Stimulated activated CD4-positive, alpha-beta T cell treated with anti-CD3 and anti-CD28 coated beads, Interleukin-12 subunit alpha, Interleukin-12 subunit beta, amount 100 ng/mL, for 4 hours (primary cell): ENCODE results near the gene GDF3.
"Not testable (repeated sequence)": the region's sequence is repeated elsewhere in the genome, so short reads cannot be mapped to it uniquely, and the experiment has no call there.

ENCODE experiments used
- DNase-seq: peaks from one replicate; pipeline ENCODE4 v3.0.0-alpha.2; 2020

The GDF3 gene

GRCh38 chr12:7695566-7696197 is at the start of gene GDF3:
TSS of gene GDF3 (minus strand) at chr12:7695775. CDS start at chr12:7695728, 47 bp downstream.
- DNase-seq, result no peak

- DNase-seq, result no peak
These were observed 37.4 kb upstream of the GDF3 start for GRCh38 chr12:7732993-7733392.

- no peak for DNase-seq
These were observed 35.9 kb upstream of the GDF3 start for GRCh38 chr12:7731486-7731885.

GRCh38 chr12:7730984-7731383 is 35.4 kb upstream of the GDF3 start:
- DNase-seq, result not testable (repeated sequence)

GRCh38 chr12:7729746-7730145 is 34.2 kb upstream of the GDF3 start:
- DNase-seq, result no peak

GRCh38 chr12:7723926-7724325 is 28.4 kb upstream of the GDF3 start:
- no peak for DNase-seq

GRCh38 chr12:7719946-7720730 is 24.6 kb upstream of the GDF3 start:
- no peak for DNase-seq

GRCh38 chr12:7716381-7716780 is 20.8 kb upstream of the GDF3 start:
- DNase-seq, result no peak

GRCh38 chr12:7712841-7713442 is 17.4 kb upstream of the GDF3 start:
- DNase-seq, result no peak

GRCh38 chr12:7711133-7711532 is 15.6 kb upstream of the GDF3 start, which contains the start of gene DPPA3:
TSS of gene DPPA3 (plus strand) at chr12:7711433. CDS start at chr12:7711571, 138 bp downstream.
- no peak for DNase-seq

- no peak for DNase-seq
These were observed 14.5 kb upstream of the GDF3 start for GRCh38 chr12:7709969-7710675.

GRCh38 chr12:7705846-7706245 is 10.3 kb upstream of the GDF3 start:
- DNase-seq, result no peak

GRCh38 chr12:7695237-7695560 is 376 bp downstream of the GDF3 start:
- no peak for DNase-seq

- no peak for DNase-seq
These were observed 879 bp downstream of the GDF3 start for GRCh38 chr12:7694556-7695236.

GRCh38 chr12:7693793-7694192 is 1.8 kb downstream of the GDF3 start:
- DNase-seq, result no peak

GRCh38 chr12:7681535-7681934 is 14.0 kb downstream of the GDF3 start:
- no peak for DNase-seq

- DNase-seq, result no peak
These were observed 16.1 kb downstream of the GDF3 start for GRCh38 chr12:7679251-7680045.

- no peak for DNase-seq
These were observed 16.8 kb downstream of the GDF3 start for GRCh38 chr12:7678744-7679143.

GRCh38 chr12:7677432-7677888 is 18.1 kb downstream of the GDF3 start:
- DNase-seq, result not testable (repeated sequence)

- not testable (repeated sequence) for DNase-seq
These were observed 20.1 kb downstream of the GDF3 start for GRCh38 chr12:7675455-7675854.

GRCh38 chr12:7668171-7668570 is 27.4 kb downstream of the GDF3 start:
- no peak for DNase-seq

GRCh38 chr12:7667125-7667524 is 28.4 kb downstream of the GDF3 start:
- DNase-seq, result no peak
